Neutrophil (primary cell): ENCODE results near the gene TIMM44.

Experiments used
- H3K27ac ChIP-seq: fragments of 200-600 bp; sonication (generic); 2 replicates; pipeline ENCODE4 v1.5.1; 2016; ENCODE audit warnings: mild to moderate bottlenecking, moderate library complexity
- H3K27me3 ChIP-seq: fragments of 200-600 bp; sonication (generic); 2 replicates; pipeline ENCODE4 v1.6.0; 2016; ENCODE audit warnings: mild to moderate bottlenecking
- H3K36me3 ChIP-seq: fragments of 200-600 bp; sonication (generic); 2 replicates; pipeline ENCODE4 v1.5.1; 2017
- H3K4me1 ChIP-seq, 2 experiments: fragments of 200-600 bp in 1 of 2; sonication (generic) in 1 of 2; 1 replicate in 1 of 2; 2 replicates in 1 of 2; pipeline versions ENCODE4 v1.5.1 to v1.6.1; 2013 to 2016; ENCODE audit warnings: low read depth in 1 of 2, low read length in 1 of 2, mild to moderate bottlenecking in 1 of 2, moderate library complexity in 1 of 2; ENCODE audit not compliant: control insufficient read depth in 1 of 2, insufficient read depth in 1 of 2
- H3K4me3 ChIP-seq, 2 experiments: fragments of 200-600 bp in 1 of 2; sonication (generic) in 1 of 2; 1 replicate in 1 of 2; 2 replicates in 1 of 2; pipeline ENCODE4 v1.5.1; 2013 to 2016; ENCODE audit warnings: low read depth in 1 of 2, low read length in 1 of 2, mild to moderate bottlenecking in 1 of 2, moderate library complexity in 1 of 2
- H3K9me3 ChIP-seq: fragments of 200-600 bp; sonication (generic); 2 replicates; pipeline ENCODE4 v1.5.1; 2016
- TF ChIP-seq, protein P1 (sequence below): fragments of 200-600 bp; sonication (generic); IDR thresholded peaks from 2 replicates; pipeline ENCODE4 v1.5.1; 2016; ENCODE audit warnings: antibody characterized with exemption

The TIMM44 gene

DNA sequence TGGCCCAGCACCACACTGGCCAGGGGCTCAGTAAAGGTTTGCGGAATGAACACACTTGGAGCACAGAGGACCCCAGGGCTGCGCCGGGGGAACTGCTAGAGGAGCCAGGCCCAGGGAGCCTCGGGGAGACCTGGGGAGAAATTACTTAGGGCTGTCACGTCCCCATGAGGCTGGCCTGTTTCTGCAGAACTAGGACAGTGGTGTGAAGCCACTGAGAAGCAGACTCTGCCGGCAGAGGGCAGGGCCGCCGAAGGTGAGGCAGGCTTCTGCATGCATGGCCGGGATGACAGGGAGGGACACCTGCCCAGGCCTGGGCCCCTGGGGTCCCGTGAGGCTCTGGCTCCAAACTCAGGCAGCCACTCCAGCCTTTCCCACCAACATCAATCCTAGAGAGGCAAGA lies 35.5 kb upstream of the TIMM44 start:
- H3K27ac ChIP-seq = no peak overlapping the region
- H3K4me1 ChIP-seq = no peaks in the 10 kb centered on the region
- H3K27me3 ChIP-seq = no peaks in the 10 kb centered on the region
- H3K9me3 ChIP-seq = no peaks in the 10 kb centered on the region
- no peak overlapping the region for H3K4me3 ChIP-seq
- TF ChIP-seq, protein P1, sequence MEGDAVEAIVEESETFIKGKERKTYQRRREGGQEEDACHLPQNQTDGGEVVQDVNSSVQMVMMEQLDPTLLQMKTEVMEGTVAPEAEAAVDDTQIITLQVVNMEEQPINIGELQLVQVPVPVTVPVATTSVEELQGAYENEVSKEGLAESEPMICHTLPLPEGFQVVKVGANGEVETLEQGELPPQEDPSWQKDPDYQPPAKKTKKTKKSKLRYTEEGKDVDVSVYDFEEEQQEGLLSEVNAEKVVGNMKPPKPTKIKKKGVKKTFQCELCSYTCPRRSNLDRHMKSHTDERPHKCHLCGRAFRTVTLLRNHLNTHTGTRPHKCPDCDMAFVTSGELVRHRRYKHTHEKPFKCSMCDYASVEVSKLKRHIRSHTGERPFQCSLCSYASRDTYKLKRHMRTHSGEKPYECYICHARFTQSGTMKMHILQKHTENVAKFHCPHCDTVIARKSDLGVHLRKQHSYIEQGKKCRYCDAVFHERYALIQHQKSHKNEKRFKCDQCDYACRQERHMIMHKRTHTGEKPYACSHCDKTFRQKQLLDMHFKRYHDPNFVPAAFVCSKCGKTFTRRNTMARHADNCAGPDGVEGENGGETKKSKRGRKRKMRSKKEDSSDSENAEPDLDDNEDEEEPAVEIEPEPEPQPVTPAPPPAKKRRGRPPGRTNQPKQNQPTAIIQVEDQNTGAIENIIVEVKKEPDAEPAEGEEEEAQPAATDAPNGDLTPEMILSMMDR = no peak
- H3K36me3 ChIP-seq = peaks cover 89% of the 10 kb centered on the region

DNA sequence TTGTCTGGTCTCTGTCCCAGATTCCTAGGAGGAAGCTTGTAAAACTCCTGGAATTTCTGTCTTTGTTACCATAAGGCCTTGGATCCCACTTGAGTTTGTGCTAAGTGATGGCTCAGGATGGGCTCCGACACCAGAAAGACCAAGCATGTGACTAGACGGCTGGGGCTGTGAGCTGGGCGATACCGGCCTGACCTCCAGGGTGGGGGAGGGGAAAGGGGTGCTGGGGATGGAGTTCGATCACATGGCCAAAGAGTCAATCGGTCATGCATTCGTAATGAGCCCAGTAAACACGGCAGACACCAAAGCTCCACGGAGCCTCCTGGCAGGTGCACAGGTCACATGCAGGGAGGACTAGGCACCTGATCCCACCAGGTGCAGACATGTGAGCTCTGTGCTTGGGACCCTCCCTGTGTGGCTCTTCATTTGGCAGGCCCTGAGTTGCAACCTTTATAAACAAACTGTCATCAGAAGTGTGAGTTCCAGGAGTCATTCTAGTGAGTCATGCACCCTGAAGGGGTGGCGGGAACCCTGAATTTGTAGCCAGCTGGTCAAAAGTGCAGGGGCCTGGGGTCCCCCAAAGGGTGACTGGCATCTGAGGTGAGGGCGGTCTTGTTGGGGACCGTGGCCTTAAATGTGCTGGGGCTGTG lies 34.8 kb upstream of the TIMM44 start:
- Histone ChIP-seq H3K9me3 (no peaks in the 10 kb centered on the region), H3K36me3 (peaks cover 89% of the 10 kb centered on the region), H3K27me3 (no peaks in the 10 kb centered on the region)

DNA sequence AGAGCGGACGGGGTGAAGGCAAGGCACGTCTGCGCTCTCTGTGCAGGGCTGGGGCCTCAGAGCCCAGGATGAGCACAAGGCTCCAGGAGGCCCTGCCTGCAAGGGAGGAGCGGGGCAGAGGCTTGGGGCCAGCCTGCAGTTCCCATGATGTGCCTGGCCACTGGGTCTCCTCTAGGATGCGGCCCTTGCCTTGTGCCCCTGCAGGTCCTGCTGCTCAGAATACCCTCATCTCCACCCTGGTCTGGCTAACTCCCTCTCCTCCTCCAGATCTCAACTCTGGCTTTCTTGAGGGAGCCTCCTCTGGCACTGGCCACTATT lies 34.2 kb upstream of the TIMM44 start:
- Histone ChIP-seq H3K27ac (no peak overlapping the region), H3K4me1 (no peaks in the 10 kb centered on the region), H3K27me3 (no peaks in the 10 kb centered on the region), H3K4me3 (no peak overlapping the region), H3K9me3 (no peaks in the 10 kb centered on the region), H3K36me3 (peaks cover 85% of the 10 kb centered on the region)
- TF ChIP-seq, protein P1 = no peak

More for the DNA sequence above, 34.8 kb upstream of the TIMM44 start:
- TF ChIP-seq, protein P1 = no peak
- H3K4me1 ChIP-seq = no peaks in the 10 kb centered on the region
- H3K27ac ChIP-seq = no peak overlapping the region
- no peak overlapping the region for H3K4me3 ChIP-seq

DNA sequence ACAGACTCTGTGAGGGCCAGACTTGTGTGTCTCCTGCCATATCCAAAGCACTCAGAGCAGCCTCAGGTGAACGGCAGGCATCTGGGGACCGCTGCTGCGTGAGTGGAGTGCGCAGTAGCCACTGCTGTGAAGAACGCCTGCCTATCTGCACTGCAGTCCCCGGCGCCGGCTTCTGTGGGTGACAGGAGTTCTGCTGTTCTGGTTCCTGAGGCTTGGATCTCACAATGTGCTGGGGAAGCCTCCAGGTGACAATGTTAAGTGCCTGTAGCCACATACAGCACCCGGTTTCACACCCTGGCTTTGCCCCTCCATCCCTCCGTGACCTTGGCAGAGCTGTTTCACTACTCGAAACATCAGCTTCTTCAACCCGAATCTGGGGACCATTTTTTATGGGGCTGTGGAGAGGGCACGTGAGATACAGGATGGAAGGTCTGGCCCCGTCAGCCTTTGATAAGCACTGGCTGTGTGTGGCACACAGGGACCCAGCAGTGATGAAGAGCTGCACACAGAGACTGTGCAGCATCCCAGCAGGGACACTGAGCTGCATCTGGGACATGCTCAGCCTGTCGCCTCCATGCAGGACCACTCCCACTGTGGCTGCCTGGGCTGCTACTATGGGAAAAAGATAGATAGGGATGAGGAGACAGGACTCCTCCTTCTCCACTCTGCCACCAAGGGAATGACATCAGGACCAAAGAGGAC lies 33.7 kb upstream of the TIMM44 start:
- H3K27ac ChIP-seq = no peak overlapping the region
- H3K36me3 ChIP-seq = peaks cover 83% of the 10 kb centered on the region
- TF ChIP-seq, protein P1 = no peak
- no peaks in the 10 kb centered on the region for H3K9me3 ChIP-seq
- no peak overlapping the region for H3K4me3 ChIP-seq
- no peaks in the 10 kb centered on the region for H3K4me1 ChIP-seq
- H3K27me3 ChIP-seq = no peaks in the 10 kb centered on the region

DNA sequence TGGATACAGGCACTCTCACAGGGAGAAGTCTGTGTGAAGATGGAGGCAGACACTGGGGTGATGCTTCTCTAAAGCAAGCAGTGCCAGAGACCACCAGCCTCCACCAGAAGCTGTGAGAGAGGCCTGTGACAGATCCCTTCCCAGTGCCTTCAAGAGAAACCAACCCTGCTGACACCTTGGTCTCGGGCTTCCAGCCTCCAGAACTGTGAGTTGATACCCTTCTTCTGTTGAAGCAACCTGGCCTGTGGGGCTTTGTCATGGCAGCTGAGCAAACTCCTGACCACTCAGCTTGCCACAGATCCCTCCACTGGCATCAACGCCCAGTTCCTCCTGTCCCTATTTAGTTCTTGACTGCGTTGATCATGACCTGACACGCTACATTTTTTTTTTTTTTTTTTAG lies 33.0 kb upstream of the TIMM44 start:
- TF ChIP-seq, protein P1 = no peak
- no peak overlapping the region for H3K4me3 ChIP-seq
- H3K36me3 ChIP-seq = peaks cover 83% of the 10 kb centered on the region
- no peak overlapping the region for H3K27ac ChIP-seq
- no peaks in the 10 kb centered on the region for H3K4me1 ChIP-seq
- no peaks in the 10 kb centered on the region for H3K27me3 ChIP-seq
- no peaks in the 10 kb centered on the region for H3K9me3 ChIP-seq
